GM23338 (cell line): ENCODE results near the gene STXBP2. TPM values are rescaled to one million over a fixed set of nuclear protein-coding genes. Genes with fewer than 3 reads are reported as not detected.

ENCODE experiments used
- ATAC-seq: fragments of 200-7000 bp; cut with Tn5 transposase; 3 replicates; pipeline ENCODE4 v1.9.1; 2020
- DNase-seq: peaks from one replicate; pipeline ENCODE4 v3.0.0-alpha.2; 2015; ENCODE audit warnings: low spot score
- H2AFZ ChIP-seq: fragments of 200-600 bp; sonication (generic); 2 replicates; pipeline ENCODE4 v1.8.0; 2016; ENCODE audit warnings: antibody characterized with exemption, mild to moderate bottlenecking, moderate library complexity
- H3F3A ChIP-seq: fragments of 200-600 bp; sonication (generic); replicated peaks from 2 replicates; pipeline ENCODE4 v1.8.0; 2017; ENCODE audit warnings: antibody characterized with exemption, mixed run types, low read depth
- H3K27ac ChIP-seq: fragments of 200-600 bp; sonication (generic); 2 replicates; pipeline ENCODE4 v1.6.1; 2016; ENCODE audit warnings: low read depth
- H3K27me3 ChIP-seq: fragments of 200-600 bp; sonication (generic); 2 replicates; pipeline ENCODE4 v1.8.0; 2016; ENCODE audit warnings: mild to moderate bottlenecking, mixed run types, moderate library complexity; ENCODE audit not compliant: insufficient read depth
- H3K36me3 ChIP-seq: fragments of 200-600 bp; sonication (generic); 2 replicates; pipeline ENCODE4 v1.8.0; 2016; ENCODE audit warnings: mild to moderate bottlenecking; ENCODE audit not compliant: insufficient read depth
- H3K4me1 ChIP-seq: fragments of 200-600 bp; sonication (generic); 2 replicates; pipeline ENCODE4 v1.8.0; 2016; ENCODE audit warnings: mild to moderate bottlenecking, moderate library complexity; ENCODE audit not compliant: insufficient read depth
- H3K4me2 ChIP-seq: fragments of 200-600 bp; sonication (generic); 2 replicates; pipeline ENCODE4 v1.7.1; 2017; ENCODE audit warnings: mixed run types
- H3K4me3 ChIP-seq: fragments of 200-600 bp; sonication (generic); 2 replicates; pipeline ENCODE4 v1.6.1; 2016; ENCODE audit warnings: mixed run types
- H3K79me2 ChIP-seq: fragments of 200-600 bp; sonication (generic); replicated peaks from 2 replicates; pipeline ENCODE4 v1.8.0; 2017; ENCODE audit warnings: mild to moderate bottlenecking; ENCODE audit not compliant: insufficient read depth
- H3K9me2 ChIP-seq: fragments of 200-600 bp; sonication (generic); 2 replicates; pipeline ENCODE4 v1.8.0; 2017; ENCODE audit not compliant: insufficient read depth
- H4K20me1 ChIP-seq: fragments of 200-600 bp; sonication (generic); replicated peaks from 2 replicates; pipeline ENCODE4 v1.8.0; 2017; ENCODE audit warnings: mild to moderate bottlenecking; ENCODE audit not compliant: insufficient read depth
- H3K27ac Mint-ChIP-seq: 2 replicates; pipeline ENCODE4 v1.8.0; 2020; ENCODE audit warnings: inconsistent platforms, mild to moderate bottlenecking, moderate library complexity, mixed read lengths
- H3K27me3 Mint-ChIP-seq: 3 replicates; pipeline ENCODE4 v1.8.0; 2022; ENCODE audit warnings: low read depth, mild to moderate bottlenecking, moderate library complexity, mixed read lengths, inconsistent platforms; ENCODE audit not compliant: insufficient read depth, poor library complexity
- H3K36me3 Mint-ChIP-seq: 3 replicates; pipeline ENCODE4 v1.8.0; 2021; ENCODE audit warnings: low read depth, mild to moderate bottlenecking, inconsistent platforms, moderate library complexity, mixed read lengths
- H3K4me1 Mint-ChIP-seq: 3 replicates; pipeline ENCODE4 v1.8.0; 2020; ENCODE audit warnings: mild to moderate bottlenecking, inconsistent platforms, mixed read lengths
- H3K4me3 Mint-ChIP-seq: 3 replicates; pipeline ENCODE4 v1.8.0; 2021; ENCODE audit warnings: moderate library complexity, mild to moderate bottlenecking, inconsistent platforms, mixed read lengths
- H3K9me3 Mint-ChIP-seq: 3 replicates; pipeline ENCODE4 v1.8.0; 2020; ENCODE audit warnings: moderate library complexity, mild to moderate bottlenecking, inconsistent platforms, mixed read lengths
- CREB1 ChIP-seq: fragments of 250-450 bp; sonication (Bioruptor Pico); IDR thresholded peaks from 2 replicates; pipeline ENCODE4 v1.5.0; 2020; ENCODE audit warnings: low read depth, mild to moderate bottlenecking, moderate library complexity
- EZH2 ChIP-seq: fragments of 200-600 bp; sonication (generic); IDR thresholded peaks from one replicate; pipeline ENCODE4 v1.8.0; 2017; ENCODE audit warnings: antibody characterized with exemption, mild to moderate bottlenecking, low read depth; ENCODE audit not compliant: unreplicated experiment
- EZH2phosphoT487 ChIP-seq: fragments of 200-600 bp; sonication (generic); IDR thresholded peaks from one replicate; pipeline ENCODE4 v1.8.1; 2018; ENCODE audit warnings: antibody characterized with exemption; ENCODE audit not compliant: unreplicated experiment
- JUNB ChIP-seq: IDR thresholded peaks from one replicate; pipeline ENCODE4 v1.6.1; 2016; ENCODE audit warnings: antibody characterized with exemption; ENCODE audit not compliant: unreplicated experiment
- NANOG ChIP-seq: IDR thresholded peaks from 2 replicates; pipeline ENCODE4 v1.6.1; 2016; ENCODE audit warnings: antibody characterized with exemption, borderline replicate concordance
- POLR2AphosphoS5 ChIP-seq: IDR thresholded peaks from 2 replicates; pipeline ENCODE4 v1.6.1; 2016; ENCODE audit warnings: antibody characterized with exemption, low read depth
- STAT1 ChIP-seq: IDR thresholded peaks from one replicate; pipeline ENCODE4 v1.6.1; 2016; ENCODE audit warnings: antibody characterized with exemption; ENCODE audit not compliant: unreplicated experiment
- ZNF331 ChIP-seq: fragments of 250-450 bp; sonication (Bioruptor Pico); IDR thresholded peaks from 2 replicates; pipeline ENCODE4 v1.5.0; 2020; ENCODE audit warnings: low read depth, mild to moderate bottlenecking, moderate library complexity
- polyA plus RNA-seq: library from polyadenylated mRNA; unstranded; fragments of >200 nt; fragmentation: Nextera tagmentation; extraction: Ambion mirVana; gene quantifications from 2 replicates; pipeline ENCODE4 v1.2.1, GENCODE V29; 2016
- total RNA-seq: library from RNA; depleted of rRNA; stranded (reverse); fragments of >200 nt; shearing (Covaris generic); gene quantifications from 2 replicates; pipeline ENCODE4 v1.2.3, GENCODE V29; 2014
- TF ChIP-seq, protein P1 (sequence below): IDR thresholded peaks from one replicate; pipeline ENCODE4 v1.6.1; 2018; ENCODE audit warnings: antibody characterized with exemption; ENCODE audit not compliant: unreplicated experiment
- TF ChIP-seq, protein P2 (sequence below): IDR thresholded peaks from 2 replicates; pipeline ENCODE4 v1.6.1; 2016; ENCODE audit warnings: antibody characterized with exemption

STXBP2 gene
- total and polyA plus RNA-seq, 2 experiments from 2014 or later, result 42.6 to 55.8 TPM

DNA sequence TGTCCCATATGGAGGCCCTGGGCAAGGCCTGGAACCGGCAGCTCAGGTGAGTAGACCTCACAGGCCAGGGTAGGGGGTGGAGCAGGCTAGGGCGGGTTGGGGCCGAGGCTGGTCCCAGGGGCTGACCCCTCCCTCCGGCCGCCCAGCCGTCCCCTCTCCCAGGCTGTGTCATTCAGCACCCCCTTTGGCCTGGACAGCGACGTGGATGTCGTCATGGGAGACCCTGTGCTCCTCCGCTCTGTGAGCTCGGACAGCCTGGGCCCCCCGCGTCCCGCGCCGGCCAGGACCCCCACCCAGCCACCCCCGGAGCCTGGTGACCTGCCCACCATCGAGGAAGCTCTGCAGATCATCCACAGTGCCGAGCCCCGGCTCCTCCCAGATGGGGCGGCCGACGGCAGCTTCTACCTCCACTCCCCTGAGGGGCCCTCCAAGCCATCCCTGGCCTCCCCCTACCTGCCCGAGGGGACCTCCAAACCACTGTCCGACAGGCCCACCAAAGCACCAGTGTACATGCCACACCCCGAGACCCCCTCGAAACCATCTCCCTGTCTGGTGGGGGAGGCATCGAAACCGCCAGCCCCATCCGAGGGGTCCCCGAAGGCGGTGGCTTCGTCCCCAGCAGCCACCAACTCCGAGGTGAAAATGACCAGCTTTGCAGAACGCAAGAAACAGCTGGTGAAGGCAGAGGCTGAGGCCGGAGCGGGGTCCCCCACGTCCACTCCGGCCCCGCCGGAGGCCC lies 25.2 kb upstream of the STXBP2 start:
- Mint-ChIP-seq H3K4me3 (no peak overlapping the region), H3K36me3 (peaks cover 24% of the 10 kb centered on the region), H3K27ac (no peak overlapping the region), H3K4me1 (peaks cover under 1% of the 10 kb centered on the region; the same call in 1 of the 3 replicates), H3K9me3 (no peaks in the 10 kb centered on the region), H3K27me3 (peaks cover 3% of the 10 kb centered on the region)
- H4K20me1 ChIP-seq, result peaks cover 4% of the 10 kb centered on the region; the same call in 1 of the 2 replicates
- H3K27ac ChIP-seq, result no peak overlapping the region
- no peak for DNase-seq
- no peak overlapping the region for H3K4me2 ChIP-seq
- H3K4me1 ChIP-seq, result no peaks in the 10 kb centered on the region
- H3K4me3 ChIP-seq, result no peak overlapping the region
- no peaks in the 10 kb centered on the region for H3K9me2 ChIP-seq
- no peaks in the 10 kb centered on the region for H3K27me3 ChIP-seq
- H3F3A ChIP-seq, result no peaks in the 10 kb centered on the region
- TF ChIP-seq NANOG, result no peak
- no peak for TF ChIP-seq CREB1
- no peak for TF ChIP-seq JUNB
- no peak for TF ChIP-seq POLR2AphosphoS5
- TF ChIP-seq, protein P1, sequence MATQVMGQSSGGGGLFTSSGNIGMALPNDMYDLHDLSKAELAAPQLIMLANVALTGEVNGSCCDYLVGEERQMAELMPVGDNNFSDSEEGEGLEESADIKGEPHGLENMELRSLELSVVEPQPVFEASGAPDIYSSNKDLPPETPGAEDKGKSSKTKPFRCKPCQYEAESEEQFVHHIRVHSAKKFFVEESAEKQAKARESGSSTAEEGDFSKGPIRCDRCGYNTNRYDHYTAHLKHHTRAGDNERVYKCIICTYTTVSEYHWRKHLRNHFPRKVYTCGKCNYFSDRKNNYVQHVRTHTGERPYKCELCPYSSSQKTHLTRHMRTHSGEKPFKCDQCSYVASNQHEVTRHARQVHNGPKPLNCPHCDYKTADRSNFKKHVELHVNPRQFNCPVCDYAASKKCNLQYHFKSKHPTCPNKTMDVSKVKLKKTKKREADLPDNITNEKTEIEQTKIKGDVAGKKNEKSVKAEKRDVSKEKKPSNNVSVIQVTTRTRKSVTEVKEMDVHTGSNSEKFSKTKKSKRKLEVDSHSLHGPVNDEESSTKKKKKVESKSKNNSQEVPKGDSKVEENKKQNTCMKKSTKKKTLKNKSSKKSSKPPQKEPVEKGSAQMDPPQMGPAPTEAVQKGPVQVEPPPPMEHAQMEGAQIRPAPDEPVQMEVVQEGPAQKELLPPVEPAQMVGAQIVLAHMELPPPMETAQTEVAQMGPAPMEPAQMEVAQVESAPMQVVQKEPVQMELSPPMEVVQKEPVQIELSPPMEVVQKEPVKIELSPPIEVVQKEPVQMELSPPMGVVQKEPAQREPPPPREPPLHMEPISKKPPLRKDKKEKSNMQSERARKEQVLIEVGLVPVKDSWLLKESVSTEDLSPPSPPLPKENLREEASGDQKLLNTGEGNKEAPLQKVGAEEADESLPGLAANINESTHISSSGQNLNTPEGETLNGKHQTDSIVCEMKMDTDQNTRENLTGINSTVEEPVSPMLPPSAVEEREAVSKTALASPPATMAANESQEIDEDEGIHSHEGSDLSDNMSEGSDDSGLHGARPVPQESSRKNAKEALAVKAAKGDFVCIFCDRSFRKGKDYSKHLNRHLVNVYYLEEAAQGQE, result peak; percentile 64
- TF ChIP-seq STAT1, result no peak
- TF ChIP-seq ZNF331, result no peak
- no peak for TF ChIP-seq EZH2phosphoT487
- ATAC-seq, result no peak
- no peak overlapping the region for H2AFZ ChIP-seq
- H3K79me2 ChIP-seq, result no peaks in the 10 kb centered on the region
- H3K36me3 ChIP-seq, result no peaks in the 10 kb centered on the region; the same call in 1 of the 2 replicates

DNA sequence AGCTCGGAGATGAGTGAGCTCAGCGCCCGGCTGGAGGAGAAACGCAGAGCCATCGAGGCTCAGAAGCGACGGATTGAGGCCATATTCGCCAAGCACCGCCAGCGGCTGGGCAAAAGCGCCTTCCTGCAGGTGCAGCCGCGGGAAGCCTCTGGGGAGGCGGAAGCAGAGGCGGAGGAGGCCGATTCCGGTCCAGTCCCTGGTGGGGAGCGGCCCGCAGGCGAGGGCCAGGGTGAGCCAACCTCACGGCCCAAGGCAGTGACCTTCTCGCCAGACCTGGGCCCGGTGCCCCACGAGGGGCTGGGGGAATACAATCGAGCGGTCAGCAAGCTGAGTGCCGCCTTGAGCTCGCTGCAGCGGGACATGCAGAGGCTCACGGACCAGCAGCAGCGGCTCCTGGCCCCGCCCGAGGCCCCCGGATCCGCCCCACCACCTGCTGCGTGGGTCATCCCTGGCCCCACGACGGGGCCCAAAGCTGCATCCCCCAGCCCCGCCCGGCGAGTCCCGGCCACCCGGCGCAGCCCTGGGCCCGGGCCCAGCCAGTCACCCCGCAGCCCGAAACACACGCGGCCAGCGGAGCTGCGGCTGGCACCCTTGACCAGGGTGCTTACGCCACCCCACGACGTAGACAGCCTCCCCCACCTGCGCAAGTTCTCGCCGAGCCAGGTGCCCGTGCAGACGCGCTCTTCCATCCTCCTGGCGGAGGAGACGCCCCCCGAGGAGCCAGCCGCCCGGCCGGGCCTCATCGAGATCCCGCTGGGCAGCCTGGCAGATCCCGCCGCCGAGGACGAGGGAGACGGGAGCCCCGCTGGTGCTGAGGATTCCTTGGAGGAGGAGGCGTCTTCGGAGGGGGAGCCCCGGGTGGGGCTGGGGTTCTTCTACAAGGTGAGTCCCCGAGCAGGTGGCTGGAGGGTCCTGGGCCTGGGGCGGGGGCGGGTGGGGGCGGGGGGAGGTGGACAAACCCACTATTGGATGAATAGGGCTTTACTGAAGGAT lies 24.3 kb upstream of the STXBP2 start:
- no peaks in the 10 kb centered on the region for H3K4me1 Mint-ChIP-seq
- Histone ChIP-seq H3K79me2 (no peaks in the 10 kb centered on the region), H3F3A (no peaks in the 10 kb centered on the region), H3K9me2 (no peaks in the 10 kb centered on the region), H3K4me3 (no peak overlapping the region), H4K20me1 (peaks cover 4% of the 10 kb centered on the region; the same call in 1 of the 2 replicates), H3K4me2 (no peak overlapping the region), H3K27me3 (no peaks in the 10 kb centered on the region), H3K27ac (no peak overlapping the region), H3K36me3 (no peaks in the 10 kb centered on the region; the same call in 1 of the 2 replicates), H3K4me1 (no peaks in the 10 kb centered on the region), H2AFZ (no peak overlapping the region)
- no peak overlapping the region for H3K27ac Mint-ChIP-seq
- no peak overlapping the region for H3K4me3 Mint-ChIP-seq
- H3K27me3 Mint-ChIP-seq, result peaks cover 3% of the 10 kb centered on the region
- ATAC-seq (no peak), DNase-seq (no peak)
- H3K9me3 Mint-ChIP-seq, result no peaks in the 10 kb centered on the region
- peaks cover 27% of the 10 kb centered on the region for H3K36me3 Mint-ChIP-seq
- TF ChIP-seq, protein P1, result no peak
- TF ChIP-seq POLR2AphosphoS5 (no peak), EZH2 (no peak), JUNB (no peak), NANOG (no peak), ZNF331 (no peak), CREB1 (no peak), EZH2phosphoT487 (no peak)
- TF ChIP-seq, protein P2, sequence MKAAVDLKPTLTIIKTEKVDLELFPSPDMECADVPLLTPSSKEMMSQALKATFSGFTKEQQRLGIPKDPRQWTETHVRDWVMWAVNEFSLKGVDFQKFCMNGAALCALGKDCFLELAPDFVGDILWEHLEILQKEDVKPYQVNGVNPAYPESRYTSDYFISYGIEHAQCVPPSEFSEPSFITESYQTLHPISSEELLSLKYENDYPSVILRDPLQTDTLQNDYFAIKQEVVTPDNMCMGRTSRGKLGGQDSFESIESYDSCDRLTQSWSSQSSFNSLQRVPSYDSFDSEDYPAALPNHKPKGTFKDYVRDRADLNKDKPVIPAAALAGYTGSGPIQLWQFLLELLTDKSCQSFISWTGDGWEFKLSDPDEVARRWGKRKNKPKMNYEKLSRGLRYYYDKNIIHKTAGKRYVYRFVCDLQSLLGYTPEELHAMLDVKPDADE, result no peak
